BLaER1 treated with 17β-estradiol and CSF1 and Interleukin-3, amounts not matched to agents 10 nM and 100 nM (cell line): ENCODE measurements around the gene TSC1.
A peak's percentile ranks its signal among the peaks of the same experiment; 100 is the strongest.

ENCODE experiments used
- H3K27ac ChIP-seq, 11 experiments: shearing (Covaris generic); formaldehyde crosslinking; 2 replicates each; pipeline ENCODE4 v1.8.1; 2022
- H3K27me3 ChIP-seq, 11 experiments: shearing (Covaris generic); formaldehyde crosslinking; 2 replicates each; pipeline ENCODE4 v1.8.1; 2022
- H3K36me3 ChIP-seq, 11 experiments: shearing (Covaris generic); formaldehyde crosslinking; 2 replicates each; pipeline ENCODE4 v1.8.1; 2022
- H3K4me1 ChIP-seq, 10 experiments: shearing (Covaris generic); formaldehyde crosslinking; 2 replicates each; pipeline ENCODE4 v1.8.1; 2022
- H3K4me2 ChIP-seq, 11 experiments: shearing (Covaris generic); formaldehyde crosslinking; 2 replicates each; pipeline ENCODE4 v1.8.1; 2022
- H3K4me3 ChIP-seq, 10 experiments: shearing (Covaris generic); formaldehyde crosslinking; 2 replicates each; pipeline ENCODE4 v1.8.1; 2022
- H3K9ac ChIP-seq, 11 experiments: shearing (Covaris generic); formaldehyde crosslinking; 2 replicates each; pipeline ENCODE4 v1.8.1; 2022
- H3K9me3 ChIP-seq, 11 experiments: shearing (Covaris generic); formaldehyde crosslinking; replicated peaks in 1 of 11; 2 replicates each; pipeline ENCODE4 v1.8.1; 2022
- H4K20me1 ChIP-seq, 11 experiments: shearing (Covaris generic); formaldehyde crosslinking; 2 replicates each; pipeline ENCODE4 v1.8.1; 2022
- Cebpa-rat ChIP-seq, 11 experiments: shearing (Covaris generic); IDR thresholded peaks; 2 replicates each; pipeline ENCODE4 v1.8.1; 2022

The TSC1 gene

GRCh38 chr9:132883349-132884294, 60.8 kb downstream of the TSC1 start:
- H4K20me1 ChIP-seq: no peaks in the 10 kb centered on the region
- no peaks in the 10 kb centered on the region for H3K27me3 ChIP-seq
- 0 out of 22 replicates have a peak, but pooled peaks cover 0 to 8% (median 0%) of the 10 kb centered on the region in 11 experiments for H3K36me3 ChIP-seq
- no peak for TF ChIP-seq Cebpa-rat (IDR thresholded peaks at IDR 0.05)
- H3K9me3 ChIP-seq: no peaks in the 10 kb centered on the region
- H3K4me1 ChIP-seq: peaks cover 55 to 99% (median 94%) of the 10 kb centered on the region in 10 experiments
- peak overlapping the region in 8 of 11 experiments; percentile 98 to 100 (median 100); a peak in 17 of 22 replicates for H3K27ac ChIP-seq
- H3K4me3 ChIP-seq: no peak overlapping the region
- peak overlapping the region in 8 of 11 experiments; percentile 1 to 96 (median 55); a peak in 7 of 22 replicates for H3K9ac ChIP-seq
- H3K4me2 ChIP-seq: peak overlapping the region in 9 of 11 experiments; percentile 53 to 97 (median 92); a peak in 17 of 22 replicates

GRCh38 chr9:132882616-132883015, 61.8 kb downstream of the TSC1 start:
- Histone ChIP-seq H3K27ac (peak overlapping the region in 9 of 11 experiments; percentile 25 to 100 (median 99); a peak in 15 of 22 replicates), H3K9ac (peak overlapping the region in 9 of 11 experiments; percentile 2 to 91 (median 28); a peak in 10 of 22 replicates), H3K36me3 (0 out of 22 replicates have a peak, but pooled peaks cover 0 to 8% (median 0%) of the 10 kb centered on the region in 11 experiments), H3K4me2 (peak overlapping the region; percentile 32 to 97 (median 81)), H3K27me3 (no peaks in the 10 kb centered on the region; a peak in 1 of 22 replicates), H3K4me3 (no peak overlapping the region), H4K20me1 (no peaks in the 10 kb centered on the region), H3K9me3 (no peaks in the 10 kb centered on the region), H3K4me1 (peaks cover 47 to 94% (median 87%) of the 10 kb centered on the region in 10 experiments)
- TF ChIP-seq Cebpa-rat (IDR thresholded peaks at IDR 0.05): no peak

GRCh38 chr9:132881826-132882225, 62.6 kb downstream of the TSC1 start:
- peak overlapping the region; percentile 32 to 97 (median 81) for H3K4me2 ChIP-seq
- no peaks in the 10 kb centered on the region for H3K9me3 ChIP-seq
- H3K27me3 ChIP-seq: no peaks in the 10 kb centered on the region; a peak in 1 of 22 replicates
- no peaks in the 10 kb centered on the region for H4K20me1 ChIP-seq
- no peak overlapping the region for H3K4me3 ChIP-seq
- H3K27ac ChIP-seq: peak overlapping the region in 9 of 11 experiments; percentile 7 to 100 (median 99); a peak in 16 of 22 replicates
- H3K9ac ChIP-seq: peak overlapping the region in 4 of 11 experiments; percentile 8 to 91 (median 26); a peak in 4 of 22 replicates
- H3K4me1 ChIP-seq: peaks cover 47 to 94% (median 85%) of the 10 kb centered on the region in 10 experiments
- 0 out of 22 replicates have a peak, but pooled peaks cover 0 to 8% (median 0%) of the 10 kb centered on the region in 11 experiments for H3K36me3 ChIP-seq
- TF ChIP-seq Cebpa-rat (IDR thresholded peaks at IDR 0.05): no peak

- Histone ChIP-seq H3K27ac (peak overlapping the region in 9 of 11 experiments; percentile 20 to 99 (median 93); a peak in 15 of 22 replicates), H3K9me3 (no peaks in the 10 kb centered on the region), H3K4me1 (peaks cover 34 to 80% (median 70%) of the 10 kb centered on the region in 10 experiments), H3K9ac (peak overlapping the region in 7 of 11 experiments; percentile 10 to 95 (median 39); a peak in 9 of 22 replicates), H3K27me3 (no peaks in the 10 kb centered on the region; a peak in 1 of 22 replicates), H4K20me1 (no peaks in the 10 kb centered on the region), H3K36me3 (0 out of 22 replicates have a peak, but pooled peaks cover 0 to 8% (median 0%) of the 10 kb centered on the region in 11 experiments), H3K4me2 (peak overlapping the region in 9 of 11 experiments; percentile 85 to 99 (median 93); a peak in 17 of 22 replicates), H3K4me3 (no peak overlapping the region)
- TF ChIP-seq Cebpa-rat (IDR thresholded peaks at IDR 0.05): no peak
These were observed 64.1 kb downstream of the TSC1 start for GRCh38 chr9:132880324-132880661.

- peak overlapping the region in 8 of 11 experiments; percentile 10 to 96 (median 91); a peak in 11 of 22 replicates for H3K9ac ChIP-seq
- peak overlapping the region in 9 of 11 experiments; percentile 88 to 99 (median 93); a peak in 16 of 22 replicates for H3K27ac ChIP-seq
- no peaks in the 10 kb centered on the region; a peak in 1 of 22 replicates for H3K27me3 ChIP-seq
- no peak for TF ChIP-seq Cebpa-rat (IDR thresholded peaks at IDR 0.05)
- no peaks in the 10 kb centered on the region for H3K9me3 ChIP-seq
- H3K4me3 ChIP-seq: peak overlapping the region in 5 of 10 experiments; percentile 77 to 97 (median 90); a peak in 6 of 20 replicates
- H3K36me3 ChIP-seq: 0 out of 22 replicates have a peak, but pooled peaks cover 0 to 8% (median 0%) of the 10 kb centered on the region in 11 experiments
- peak overlapping the region; percentile 85 to 99 (median 93) for H3K4me2 ChIP-seq
- no peaks in the 10 kb centered on the region for H4K20me1 ChIP-seq
- peaks cover 33 to 74% (median 64%) of the 10 kb centered on the region in 10 experiments for H3K4me1 ChIP-seq
These were observed 64.7 kb downstream of the TSC1 start for GRCh38 chr9:132879457-132880323.

- 0 out of 22 replicates have a peak, but pooled peaks cover 0 to 3% (median 0%) of the 10 kb centered on the region in 11 experiments for H3K36me3 ChIP-seq
- TF ChIP-seq Cebpa-rat (IDR thresholded peaks at IDR 0.05): no peak
- H3K4me2 ChIP-seq: peak within 1 kb of the TSS; percentile 85 to 99 (median 93)
- peak within 1 kb of the TSS; percentile 85 to 96 (median 91) for H3K9ac ChIP-seq
- H3K9me3 ChIP-seq: no peaks in the 10 kb centered on the region
- peaks cover 33 to 66% (median 56%) of the 10 kb centered on the region in 10 experiments for H3K4me1 ChIP-seq
- no peaks in the 10 kb centered on the region for H4K20me1 ChIP-seq
- H3K4me3 ChIP-seq: peak within 1 kb of the TSS; percentile 77 to 97 (median 89)
- no peaks in the 10 kb centered on the region; a peak in 1 of 22 replicates for H3K27me3 ChIP-seq
- peak within 1 kb of the TSS; percentile 84 to 99 (median 93) for H3K27ac ChIP-seq
These were observed 65.5 kb downstream of the TSC1 start, which contains the start of gene SPACA9 for GRCh38 chr9:132878695-132879456. Gene SPACA9 (plus strand): TSS chr9:132878898. CDS start chr9:132883948, 5,050 bp downstream.

- Histone ChIP-seq H3K27ac (peak within 1 kb of the TSS; percentile 84 to 99 (median 93)), H3K9me3 (no peaks in the 10 kb centered on the region)
These were observed 66.4 kb downstream of the TSC1 start, which contains the start of gene AK8 for GRCh38 chr9:132877824-132878694. Gene AK8 (minus strand): TSS chr9:132878284. CDS start chr9:132878255, 29 bp downstream.

More at GRCh38 chr9:132877824-132878694, 66.4 kb downstream of the TSC1 start, which contains the start of gene AK8:
- Histone ChIP-seq H3K4me2 (peak within 1 kb of the TSS; percentile 85 to 99 (median 93)), H3K9ac (peak within 1 kb of the TSS; percentile 85 to 96 (median 91)), H3K36me3 (no peaks in the 10 kb centered on the region), H3K4me1 (peaks cover 31 to 58% (median 48%) of the 10 kb centered on the region in 10 experiments), H4K20me1 (no peaks in the 10 kb centered on the region), H3K27me3 (no peaks in the 10 kb centered on the region; a peak in 1 of 22 replicates), H3K4me3 (peak within 1 kb of the TSS; percentile 77 to 97 (median 89))
- no peak for TF ChIP-seq Cebpa-rat (IDR thresholded peaks at IDR 0.05)
